Activated B cell treated with CpG ODN at 0.5 μM for 24 hours (primary cell): ENCODE measurements around the gene LHFPL6. TPM values are rescaled to one million over a fixed set of nuclear protein-coding genes. Genes with fewer than 3 reads are reported as not detected.

Experiments used
- ATAC-seq: fragments of 200-7000 bp; cut with Tn5 transposase; one replicate; pipeline ENCODE4 v1.10.0; 2021; ENCODE audit warnings: low read depth, mild to moderate bottlenecking, moderate library complexity
- CTCF ChIA-PET: fragments of 350-600 bp; sonication (Branson Sonifier 250); formaldehyde crosslinking; loops from one replicate; lab custom pipeline; 2021; ENCODE audit warnings: antibody characterized with exemption; lab: Charles Lee
- POLR2A ChIA-PET: fragments of 350-600 bp; sonication (Branson Sonifier 250); formaldehyde crosslinking; loops from one replicate; lab custom pipeline; 2021; ENCODE audit warnings: antibody characterized with exemption; lab: Charles Lee
- DNase-seq: peaks from one replicate; pipeline ENCODE4 v3.0.0; 2022
- H3K27ac Mint-ChIP-seq: one replicate; pipeline ENCODE4 v1.8.0; 2020; ENCODE audit warnings: mixed read lengths
- H3K27me3 Mint-ChIP-seq: one replicate; pipeline ENCODE4 v1.8.0; 2021; ENCODE audit warnings: mixed read lengths
- H3K36me3 Mint-ChIP-seq: one replicate; pipeline ENCODE4 v1.8.0; 2021; ENCODE audit warnings: low read depth, mixed read lengths
- H3K4me1 Mint-ChIP-seq: one replicate; pipeline ENCODE4 v1.8.0; 2021; ENCODE audit warnings: mixed read lengths
- H3K4me3 Mint-ChIP-seq: one replicate; pipeline ENCODE4 v1.8.0; 2020; ENCODE audit warnings: mild to moderate bottlenecking, mixed read lengths
- H3K9me3 Mint-ChIP-seq: one replicate; pipeline ENCODE4 v1.8.0; 2020; ENCODE audit warnings: mixed read lengths
- CTCF ChIP-seq: fragments of 200-600 bp; IDR thresholded peaks from one replicate; pipeline ENCODE4 v1.8.0; 2022; ENCODE audit warnings: antibody characterized with exemption, mild to moderate bottlenecking
- intact Hi-C: fragments of 100-400 bp; cut with micrococcal nuclease; formaldehyde crosslinking; loops from one replicate; pipeline ENCODE4 v1.15.1; 2024
- total RNA-seq: library from RNA; stranded (reverse); gene quantifications from 2 replicates; pipeline ENCODE4 v1.2.3, GENCODE V29; 2022

LHFPL6 gene
- total RNA-seq, 1 donor from 2014 or later, result 0.13 TPM

DNA sequence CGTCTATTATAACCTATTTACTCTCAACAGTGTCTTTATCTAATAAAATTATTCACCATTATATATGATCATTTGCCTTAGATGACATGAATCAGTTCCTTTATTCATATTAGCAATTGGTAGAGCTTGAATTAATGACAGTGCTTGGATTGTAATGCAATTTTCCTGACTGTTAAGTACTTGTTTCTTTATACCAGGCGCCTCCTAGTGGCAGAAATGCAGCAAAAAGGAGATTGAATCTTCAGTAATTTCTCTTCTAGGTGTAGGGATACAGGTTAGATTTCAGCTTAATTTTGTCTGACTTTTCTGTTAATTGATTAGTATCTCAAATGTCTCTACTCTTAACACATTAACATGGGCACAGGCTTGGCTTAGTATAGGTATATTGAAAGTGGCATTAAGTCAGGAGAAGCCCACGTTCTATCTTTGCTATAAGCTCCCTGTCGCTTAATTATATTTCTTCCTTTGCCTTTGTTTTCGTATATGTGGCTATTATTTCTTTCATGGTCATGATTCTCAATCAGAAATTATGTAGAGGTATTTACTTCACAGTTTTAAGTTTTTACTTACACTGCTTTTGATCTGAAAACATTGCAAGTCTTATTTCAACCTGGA is 9.1 kb upstream of the LHFPL6 start:
- DNase-seq (no peak), ATAC-seq (no peak)
- POLR2A ChIA-PET, result no interaction called here
- peak; percentile 88 for TF ChIP-seq CTCF
- Mint-ChIP-seq H3K4me3 (no peak overlapping the region), H3K4me1 (no peaks in the 10 kb centered on the region), H3K36me3 (no peaks in the 10 kb centered on the region), H3K27me3 (peaks cover 7% of the 10 kb centered on the region), H3K27ac (no peak overlapping the region), H3K9me3 (no peaks in the 10 kb centered on the region)
- intact Hi-C loops, result loop anchor here (1.0 to 5.0 kb wide), 5 partner anchors 337 to 1070 kb away; no protein-coding TSS in a partner anchor
- CTCF ChIA-PET, result interaction anchor here (0.7 to 2.1 kb wide), 18 partner anchors 8 to 595 kb away, joined by 3 to 13 read pairs (median 4); partner anchors contain the start of genes NHLRC3 and PROSER1

DNA sequence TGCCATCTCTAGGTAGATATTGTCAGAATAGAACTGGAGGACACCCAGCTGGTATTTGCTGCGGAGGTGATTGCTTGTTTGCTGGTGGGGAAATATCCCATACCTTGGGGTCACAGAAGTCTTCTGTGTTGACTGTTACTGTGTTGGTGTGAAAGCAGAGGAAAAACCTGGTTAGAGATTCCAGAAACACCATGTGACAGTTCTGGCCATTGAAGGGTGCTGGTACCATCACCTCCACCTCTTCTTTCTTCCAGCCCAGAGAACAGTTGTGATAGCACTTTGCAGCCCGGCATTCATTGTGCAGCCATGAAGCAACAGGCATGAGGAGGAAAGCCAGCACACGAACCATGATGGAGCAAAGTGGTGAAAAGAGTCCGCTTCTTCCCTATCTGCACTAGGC is 4.9 kb upstream of the LHFPL6 start:
- CTCF ChIA-PET, result no interaction called here
- no peak for TF ChIP-seq CTCF
- Mint-ChIP-seq H3K9me3 (no peaks in the 10 kb centered on the region), H3K27me3 (peaks cover 20% of the 10 kb centered on the region), H3K27ac (no peak overlapping the region), H3K36me3 (no peaks in the 10 kb centered on the region), H3K4me3 (no peak overlapping the region), H3K4me1 (peaks cover 5% of the 10 kb centered on the region)
- intact Hi-C loops, result no loop called here
- ATAC-seq, result no peak
- DNase-seq, result no peak
- POLR2A ChIA-PET, result no interaction called here

DNA sequence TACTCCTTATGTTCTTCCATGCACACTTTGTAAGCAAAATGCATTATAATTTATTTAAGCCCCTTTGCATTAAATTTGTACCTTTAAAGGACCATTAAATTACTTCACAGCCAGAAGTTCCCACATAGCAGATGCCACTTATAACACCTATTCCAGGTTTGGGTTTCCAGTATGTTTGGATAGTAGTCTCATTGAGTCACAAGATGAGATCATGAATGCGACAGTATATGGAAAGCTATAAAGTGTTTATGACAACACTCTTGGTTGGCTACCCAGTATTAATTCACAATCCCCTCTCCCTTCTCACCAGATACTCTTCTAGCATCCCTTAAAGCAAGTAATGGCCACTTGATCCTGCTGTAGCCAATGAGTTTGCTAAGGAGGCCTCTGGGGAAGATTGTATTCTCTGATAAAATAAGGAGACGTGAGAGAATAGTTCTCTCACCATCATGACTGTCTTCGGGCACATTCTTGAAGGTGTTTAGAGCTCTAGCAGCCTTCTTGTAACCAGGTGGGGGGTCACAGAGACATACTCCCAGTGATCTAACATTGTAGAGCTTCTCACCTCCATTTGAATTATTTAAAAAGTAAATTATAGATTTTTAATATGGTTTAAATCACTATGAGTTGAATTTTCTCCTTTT is 2.8 kb upstream of the LHFPL6 start:
- no peak for DNase-seq
- no peak for TF ChIP-seq CTCF
- H3K27ac Mint-ChIP-seq, result no peak overlapping the region
- CTCF ChIA-PET, result interaction anchor here (1.1 to 1.7 kb wide), 3 partner anchors 9 to 555 kb away, joined by 3 to 8 read pairs (median 3); no protein-coding TSS in a partner anchor
- H3K27me3 Mint-ChIP-seq, result peaks cover 30% of the 10 kb centered on the region
- ATAC-seq, result no peak
- H3K4me3 Mint-ChIP-seq, result no peak overlapping the region
- POLR2A ChIA-PET, result no interaction called here
- H3K9me3 Mint-ChIP-seq, result no peaks in the 10 kb centered on the region
- intact Hi-C loops, result no loop called here
- H3K36me3 Mint-ChIP-seq, result no peaks in the 10 kb centered on the region
- peaks cover 13% of the 10 kb centered on the region for H3K4me1 Mint-ChIP-seq

GRCh38 chr13:39604756-39605155 is 1.8 kb upstream of the LHFPL6 start:
- POLR2A ChIA-PET, result interaction anchor here (0.6 kb wide), 1 partner anchor 53 kb away, joined by 4 read pairs; no protein-coding TSS in a partner anchor
- Mint-ChIP-seq H3K36me3 (no peaks in the 10 kb centered on the region), H3K27ac (no peak overlapping the region), H3K27me3 (peaks cover 33% of the 10 kb centered on the region), H3K9me3 (no peaks in the 10 kb centered on the region), H3K4me1 (peaks cover 13% of the 10 kb centered on the region), H3K4me3 (no peak overlapping the region)
- CTCF ChIA-PET, result interaction anchor here (0.7 kb wide), 1 partner anchor 10 kb away, joined by 3 read pairs; no protein-coding TSS in a partner anchor
- no peak for TF ChIP-seq CTCF
- intact Hi-C loops, result no loop called here
- ATAC-seq (no peak), DNase-seq (no peak)

- no peak for TF ChIP-seq CTCF
- CTCF ChIA-PET, result interaction anchor here (1.2 kb wide), 1 partner anchor 9 kb away, joined by 7 read pairs; no protein-coding TSS in a partner anchor
- Mint-ChIP-seq H3K4me3 (peak overlapping the region; percentile 65), H3K27me3 (peaks cover 33% of the 10 kb centered on the region), H3K36me3 (no peaks in the 10 kb centered on the region), H3K27ac (no peak overlapping the region), H3K9me3 (no peaks in the 10 kb centered on the region), H3K4me1 (peaks cover 13% of the 10 kb centered on the region)
- intact Hi-C loops, result no loop called here
- POLR2A ChIA-PET, result no interaction called here
- ATAC-seq (no peak), DNase-seq (no peak)
Measured at GRCh38 chr13:39603424-39603947, 493 bp upstream of the LHFPL6 start.
